ENCODE data around the gene FBXL5.

The FBXL5 gene

GRCh38 chr4:15658781-15659180, 3.6 kb upstream of the FBXL5 start:
- no peak for TF ChIP-seq CTCF (IDR thresholded peaks at IDR 0.05; ENCODE audit: low read depth, low read length, missing control alignments)
- H3K27ac ChIP-seq = no peak overlapping the region
- H3K4me3 ChIP-seq (ENCODE audit: low read depth, low read length) = no peak overlapping the region
- no peak for DNase-seq
- H3K27me3 ChIP-seq (replicated peaks) = no peaks in the 10 kb centered on the region
- in situ Hi-C loops (cut with HindIII; ENCODE audit: low pct_ligation_motif_present, low sequenced_read_pairs) = no loop called here
- H3K36me3 ChIP-seq (replicated peaks) = no peaks in the 10 kb centered on the region

- no peak for DNase-seq
- Histone ChIP-seq H3K36me3 (replicated peaks) (no peaks in the 10 kb centered on the region), H3K4me3 (ENCODE audit: low read depth, low read length) (no peak overlapping the region), H3K27me3 (replicated peaks) (no peaks in the 10 kb centered on the region), H3K27ac (no peak overlapping the region)
- TF ChIP-seq CTCF (IDR thresholded peaks at IDR 0.05; ENCODE audit: low read depth, low read length, missing control alignments) = no peak
- in situ Hi-C loops (cut with HindIII; ENCODE audit: low pct_ligation_motif_present, low sequenced_read_pairs) = no loop called here
Observed at GRCh38 chr4:15658136-15658770, 3.1 kb upstream of the FBXL5 start.

GRCh38 chr4:15657366-15657765, 2.2 kb upstream of the FBXL5 start:
- TF ChIP-seq CTCF (IDR thresholded peaks at IDR 0.05; ENCODE audit: low read depth, low read length, missing control alignments) = no peak
- H3K4me3 ChIP-seq (ENCODE audit: low read depth, low read length) = no peak overlapping the region
- no peak overlapping the region for H3K27ac ChIP-seq
- H3K36me3 ChIP-seq (replicated peaks) = no peaks in the 10 kb centered on the region
- in situ Hi-C loops (cut with HindIII; ENCODE audit: low pct_ligation_motif_present, low sequenced_read_pairs) = no loop called here
- H3K27me3 ChIP-seq (replicated peaks) = no peaks in the 10 kb centered on the region
- no peak for DNase-seq

GRCh38 chr4:15656038-15656470, 897 bp upstream of the FBXL5 start:
- no peak for DNase-seq
- Histone ChIP-seq H3K27me3 (replicated peaks) (no peaks in the 10 kb centered on the region), H3K27ac (peak overlapping the region; percentile 92), H3K36me3 (replicated peaks) (no peaks in the 10 kb centered on the region), H3K4me3 (ENCODE audit: low read depth, low read length) (peak overlapping the region; percentile 63)
- TF ChIP-seq CTCF (IDR thresholded peaks at IDR 0.05; ENCODE audit: low read depth, low read length, missing control alignments) = no peak
- in situ Hi-C loops (cut with HindIII; ENCODE audit: low pct_ligation_motif_present, low sequenced_read_pairs) = no loop called here

- in situ Hi-C loops (cut with HindIII; ENCODE audit: low pct_ligation_motif_present, low sequenced_read_pairs) = no loop called here
- H3K27ac ChIP-seq = peak overlapping the region; percentile 92
- H3K36me3 ChIP-seq (replicated peaks) = no peaks in the 10 kb centered on the region
- peak; percentile 18 for DNase-seq
- TF ChIP-seq CTCF (IDR thresholded peaks at IDR 0.05; ENCODE audit: low read depth, low read length, missing control alignments) = peak; percentile 6
- peak overlapping the region; percentile 76 for H3K4me3 ChIP-seq (ENCODE audit: low read depth, low read length)
- H3K27me3 ChIP-seq (replicated peaks) = no peaks in the 10 kb centered on the region
Observed at GRCh38 chr4:15654593-15655222, 449 bp downstream of the FBXL5 start.
